Right atrium auricular region (tissue), 2 donors: ENCODE data around the gene NPTXR. TPM values are rescaled to one million over a fixed set of nuclear protein-coding genes. Genes with fewer than 3 reads are reported as not detected.

ENCODE experiments used
- DNase-seq: peaks from one replicate; pipeline ENCODE4 v3.0.0-alpha.2; 2019; ENCODE audit warnings: low spot score
- H3K27ac ChIP-seq, 2 donors: fragments of 200-600 bp; sonication (generic); 1 replicate in 1 of 2; 2 replicates in 1 of 2; pipeline ENCODE4 v1.5.1; 2016 to 2019
- H3K27me3 ChIP-seq, 2 donors: fragments of 200-600 bp; sonication (generic); one replicate each; pipeline versions ENCODE4 v1.5.1 to v1.6.0; 2017 to 2019
- H3K36me3 ChIP-seq: fragments of 200-600 bp; sonication (generic); one replicate; pipeline ENCODE4 v1.5.1; 2016
- H3K4me1 ChIP-seq, 2 donors: fragments of 200-600 bp; sonication (generic); one replicate each; pipeline versions ENCODE4 v1.5.1 to v1.6.0; 2017 to 2019
- H3K4me3 ChIP-seq, 2 donors: fragments of 200-600 bp; sonication (generic); 1 replicate in 1 of 2; 2 replicates in 1 of 2; pipeline ENCODE4 v1.5.1; 2017 to 2019; ENCODE audit warnings: mild to moderate bottlenecking in 1 of 2, moderate library complexity in 1 of 2
- H3K9me3 ChIP-seq, 2 donors: fragments of 200-600 bp; sonication (generic); one replicate each; pipeline ENCODE4 v1.5.1; 2019
- total RNA-seq, 2 donors: library from RNA; depleted of rRNA; stranded (reverse); fragments of >200 nt; gene quantifications; one replicate each; pipeline ENCODE4 v1.1.0, GENCODE V29; 2016
- TF ChIP-seq, protein P1 (sequence below), 2 donors: fragments of 200-600 bp; sonication (generic); IDR thresholded peaks; one replicate each; pipeline ENCODE4 v1.5.1; 2019; ENCODE audit warnings: antibody characterized with exemption in 2 of 2

NPTXR gene
- total RNA-seq, 2 donors from 2014 or later, result 18.0 to 24.6 TPM

DNA sequence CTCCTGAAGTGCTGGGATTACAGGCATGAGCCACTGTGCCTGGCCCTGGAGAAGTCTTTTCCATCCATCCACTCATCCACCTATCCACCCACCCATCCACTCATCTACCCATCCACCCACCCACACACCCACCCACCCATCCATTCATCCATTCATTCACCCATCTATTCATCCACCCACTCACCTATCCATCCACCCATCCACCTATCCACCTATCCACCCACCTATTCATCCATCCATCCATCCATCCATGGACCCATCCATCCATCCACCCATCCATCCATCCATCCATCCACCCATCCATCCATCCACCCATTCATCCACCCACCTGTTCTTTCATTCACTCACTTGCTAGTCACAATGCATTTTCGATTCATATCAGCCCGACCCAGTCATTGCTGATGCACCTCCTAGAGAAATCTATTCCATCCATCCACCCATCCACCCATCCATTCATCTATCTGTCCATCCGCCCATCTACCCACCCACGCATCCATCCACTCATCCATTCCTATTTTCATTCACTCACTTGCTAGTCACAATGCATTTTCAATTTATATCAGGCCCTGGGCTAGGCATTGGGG lies 70.4 kb downstream of the NPTXR start:
- Histone ChIP-seq H3K27me3 (no peaks in the 10 kb centered on the region), H3K4me3 (no peak overlapping the region), H3K27ac (no peak overlapping the region), H3K4me1 (peaks cover 0 to 16% of the 10 kb centered on the region in 2 donors), H3K9me3 (no peaks in the 10 kb centered on the region), H3K36me3 (peaks cover under 1% of the 10 kb centered on the region)
- TF ChIP-seq, protein P1, sequence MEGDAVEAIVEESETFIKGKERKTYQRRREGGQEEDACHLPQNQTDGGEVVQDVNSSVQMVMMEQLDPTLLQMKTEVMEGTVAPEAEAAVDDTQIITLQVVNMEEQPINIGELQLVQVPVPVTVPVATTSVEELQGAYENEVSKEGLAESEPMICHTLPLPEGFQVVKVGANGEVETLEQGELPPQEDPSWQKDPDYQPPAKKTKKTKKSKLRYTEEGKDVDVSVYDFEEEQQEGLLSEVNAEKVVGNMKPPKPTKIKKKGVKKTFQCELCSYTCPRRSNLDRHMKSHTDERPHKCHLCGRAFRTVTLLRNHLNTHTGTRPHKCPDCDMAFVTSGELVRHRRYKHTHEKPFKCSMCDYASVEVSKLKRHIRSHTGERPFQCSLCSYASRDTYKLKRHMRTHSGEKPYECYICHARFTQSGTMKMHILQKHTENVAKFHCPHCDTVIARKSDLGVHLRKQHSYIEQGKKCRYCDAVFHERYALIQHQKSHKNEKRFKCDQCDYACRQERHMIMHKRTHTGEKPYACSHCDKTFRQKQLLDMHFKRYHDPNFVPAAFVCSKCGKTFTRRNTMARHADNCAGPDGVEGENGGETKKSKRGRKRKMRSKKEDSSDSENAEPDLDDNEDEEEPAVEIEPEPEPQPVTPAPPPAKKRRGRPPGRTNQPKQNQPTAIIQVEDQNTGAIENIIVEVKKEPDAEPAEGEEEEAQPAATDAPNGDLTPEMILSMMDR (IDR thresholded peaks at IDR 0.05), result no peak
- no peak for DNase-seq

DNA sequence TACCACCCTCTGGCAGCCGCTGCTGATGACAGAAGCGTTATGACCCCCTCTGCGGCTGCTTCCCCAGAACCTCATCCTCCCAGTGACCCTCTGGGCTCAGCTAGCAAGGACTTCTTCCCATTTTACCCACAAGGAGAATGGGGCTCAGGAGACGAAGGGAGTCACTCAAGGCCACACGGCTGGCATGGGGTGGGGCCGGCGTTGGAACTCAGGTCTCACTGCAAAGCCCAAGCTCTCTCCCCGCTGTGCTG lies 71.3 kb downstream of the NPTXR start:
- Histone ChIP-seq H3K9me3 (no peaks in the 10 kb centered on the region), H3K27ac (no peak overlapping the region), H3K36me3 (no peaks in the 10 kb centered on the region), H3K4me1 (peaks cover 0 to 16% of the 10 kb centered on the region in 2 donors), H3K4me3 (no peak overlapping the region), H3K27me3 (no peaks in the 10 kb centered on the region)
- TF ChIP-seq, protein P1 (IDR thresholded peaks at IDR 0.05), result no peak
- DNase-seq, result no peak

DNA sequence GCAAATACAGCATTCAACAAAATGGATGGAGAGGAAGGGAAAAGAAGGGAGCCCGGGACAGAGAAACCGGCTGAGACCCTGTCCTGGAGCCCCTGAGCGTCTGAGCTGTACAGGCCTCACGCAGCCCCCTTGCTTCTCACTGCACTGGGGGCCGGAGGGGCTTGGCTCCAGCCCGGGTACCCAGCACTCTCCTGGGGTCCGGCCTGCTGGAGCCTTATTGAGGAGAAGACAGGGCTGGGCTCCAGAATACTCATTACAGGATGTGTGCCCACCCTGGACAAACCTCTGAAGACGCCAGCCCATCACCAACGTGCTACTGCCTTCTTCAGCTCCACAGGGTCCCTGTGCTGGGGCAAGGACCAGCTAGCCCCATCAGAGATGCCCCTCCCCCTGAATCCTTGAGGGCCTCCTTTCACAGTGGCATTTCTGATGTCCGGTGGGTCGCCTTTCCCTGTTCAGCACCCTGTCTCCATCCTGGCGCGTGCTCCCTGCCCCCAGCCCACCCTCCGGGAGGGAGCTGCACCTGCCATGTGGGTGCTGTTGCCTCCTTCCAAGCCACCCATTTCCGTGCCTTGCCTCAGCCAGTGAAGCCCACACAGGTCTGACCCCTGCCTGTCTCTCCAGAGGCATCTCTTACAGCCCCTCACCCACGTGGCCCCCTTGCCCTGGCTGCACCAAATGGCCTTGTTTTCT lies 73.4 kb downstream of the NPTXR start:
- DNase-seq, result no peak
- H3K36me3 ChIP-seq, result no peaks in the 10 kb centered on the region
- TF ChIP-seq, protein P1 (IDR thresholded peaks at IDR 0.05), result no peak
- H3K4me1 ChIP-seq, result peaks cover 0 to 6% of the 10 kb centered on the region in 2 donors
- H3K9me3 ChIP-seq, result no peaks in the 10 kb centered on the region
- no peak overlapping the region for H3K4me3 ChIP-seq
- no peak overlapping the region for H3K27ac ChIP-seq
- H3K27me3 ChIP-seq, result no peaks in the 10 kb centered on the region

Other genes with a start within 250 kb of the NPTXR start
- gene FAM227A, start 187.6 kb downstream of the NPTXR start, total RNA-seq, result 1 to 10 TPM in 1 of 2 donors, under 1 TPM in 1; 0.70 to 1.1 TPM
- gene CBY1, start 187.4 kb downstream of the NPTXR start, total RNA-seq, result 10 to 100 TPM; 23.0 to 27.9 TPM
- 10 to 100 TPM; 36.9 to 42.5 TPM for gene TOMM22, start 162.1 kb downstream of the NPTXR start, total RNA-seq
- gene JOSD1, start 143.1 kb downstream of the NPTXR start, total RNA-seq, result 10 to 100 TPM; 20.0 to 37.3 TPM
- gene GTPBP1, start 138.1 kb downstream of the NPTXR start, total RNA-seq, result 10 to 100 TPM; 23.2 to 32.2 TPM
- gene SUN2, start 88.0 kb downstream of the NPTXR start, total RNA-seq, result 100 to 1,000 TPM; 155 to 252 TPM
- 10 to 100 TPM; 12.3 TPM for gene DNAL4, start 49.9 kb downstream of the NPTXR start, total RNA-seq
- gene CBX6, start 28.2 kb upstream of the NPTXR start, total RNA-seq, result 10 to 100 TPM; 28.0 to 57.0 TPM
- gene APOBEC3A, start 113.6 kb upstream of the NPTXR start, total RNA-seq, result 1 to 10 TPM in 1 of 2 donors, not detected in 1; 1.1 TPM
- under 1 TPM in 1 of 2 donors, not detected in 1; 0.90 TPM for gene APOBEC3B, start 138.3 kb upstream of the NPTXR start, total RNA-seq
- 10 to 100 TPM in 1 of 2 donors, 1 to 10 TPM in 1; 9.1 to 12.5 TPM for gene APOBEC3C, start 170.2 kb upstream of the NPTXR start, total RNA-seq
- 1 to 10 TPM in 1 of 2 donors, not detected in 1; 1.4 TPM for gene APOBEC3D, start 177.1 kb upstream of the NPTXR start, total RNA-seq
- gene APOBEC3F, start 196.8 kb upstream of the NPTXR start, total RNA-seq, result 1 to 10 TPM; 3.4 to 6.3 TPM
- gene APOBEC3G, start 233.2 kb upstream of the NPTXR start, total RNA-seq, result 1 to 10 TPM; 2.5 to 3.2 TPM